K562 (cell line): ENCODE results near the gene PTPN7. TPM values are rescaled to one million over a fixed set of nuclear protein-coding genes. Genes with fewer than 3 reads are reported as not detected.
A peak's percentile ranks its signal among the peaks of the same experiment; 100 is the strongest.

ENCODE experiments used
- ARID2 ChIP-seq: fragments of 450-650 bp; IDR thresholded peaks from 2 replicates; pipeline ENCODE4 v1.6.1; 2017; ENCODE audit warnings: antibody characterized with exemption, mild to moderate bottlenecking
- ARID3B ChIP-seq: fragments of 250-450 bp; sonication (Bioruptor Pico); IDR thresholded peaks from 2 replicates; pipeline ENCODE4 v1.4.0; 2020; ENCODE audit warnings: borderline replicate concordance
- BACH1 ChIP-seq: fragments of 200-800 bp; sonication (Bioruptor generic); IDR thresholded peaks from 2 replicates; pipeline ENCODE4 v1.6.1; 2016; ENCODE audit warnings: missing genetic modification characterization, missing compliant biosample characterization
- CC2D1A ChIP-seq: fragments of 450-650 bp; IDR thresholded peaks from 2 replicates; pipeline ENCODE4 v1.6.1; 2017; ENCODE audit warnings: mild to moderate bottlenecking
- CREB3L1 ChIP-seq: fragments of 450-650 bp; IDR thresholded peaks from 2 replicates; pipeline ENCODE4 v1.6.1; 2014; ENCODE audit warnings: low read depth, mild to moderate bottlenecking, moderate library complexity, borderline replicate concordance
- HMG20A ChIP-seq: fragments of 450-650 bp; formaldehyde crosslinking; conservative IDR thresholded peaks from 2 replicates; pipeline ENCODE4 v1.4.0; 2020; ENCODE audit warnings: mild to moderate bottlenecking, mixed read lengths
- HNRNPUL1 ChIP-seq: fragments of 200-400 bp; formaldehyde crosslinking; IDR thresholded peaks from 2 replicates; pipeline ENCODE4 v1.6.1; 2017; ENCODE audit warnings: low read length
- IFI16 ChIP-seq: fragments of 250-450 bp; sonication (Bioruptor Pico); IDR thresholded peaks from 2 replicates; pipeline ENCODE4 v2.1.2; 2022; ENCODE audit warnings: mild to moderate bottlenecking, inconsistent platforms
- MYC ChIP-seq, 2 experiments: fragments of 250-450 bp in 1 of 2; sonication (Bioruptor Pico) in 1 of 2; IDR thresholded peaks; 2 replicates each; pipeline versions ENCODE4 v1.5.1 to v1.6.1; 2012 to 2021; ENCODE audit warnings: low read depth in 2 of 2, borderline replicate concordance in 1 of 2, improper control_type of control experiment in 1 of 2, low read length in 1 of 2, mild to moderate bottlenecking in 1 of 2, moderate library complexity in 1 of 2
- NKRF ChIP-seq: fragments of 450-650 bp; IDR thresholded peaks from 2 replicates; pipeline ENCODE4 v1.6.1; 2016; ENCODE audit warnings: borderline replicate concordance
- SOX6 ChIP-seq: fragments of 450-650 bp; IDR thresholded peaks from 2 replicates; pipeline ENCODE4 v1.6.1; 2014; ENCODE audit warnings: mild to moderate bottlenecking
- STAG1 ChIP-seq: sonication (generic); formaldehyde crosslinking; IDR thresholded peaks from 2 replicates; pipeline ENCODE4 v1.5.0; 2020; ENCODE audit warnings: missing genetic modification reagents, borderline replicate concordance
- TAL1 ChIP-seq: fragments of 450-650 bp; IDR thresholded peaks from 2 replicates; pipeline ENCODE4 v1.6.1; 2016; ENCODE audit warnings: mild to moderate bottlenecking
- TBP ChIP-seq: optimal IDR thresholded peaks from 2 replicates; pipeline ENCODE3; 2011; ENCODE audit warnings: low read depth, low read length, improper control_type of control experiment
- ZKSCAN3 ChIP-seq: fragments of 250-450 bp; sonication (Bioruptor Pico); IDR thresholded peaks from 2 replicates; pipeline ENCODE4 v1.4.0; 2020
- ZNF133 ChIP-seq: fragments of 250-450 bp; sonication (Bioruptor Pico); IDR thresholded peaks from 2 replicates; pipeline ENCODE4 v1.4.0; 2020; ENCODE audit warnings: mild to moderate bottlenecking
- ZNF232 ChIP-seq: sonication (generic); formaldehyde crosslinking; IDR thresholded peaks from 2 replicates; pipeline ENCODE4 v1.8.0; 2022; ENCODE audit warnings: mild to moderate bottlenecking, missing genetic modification reagents
- ZNF324 ChIP-seq: fragments of 250-450 bp; sonication (Bioruptor Pico); IDR thresholded peaks from 2 replicates; pipeline ENCODE4 v1.4.0; 2020; ENCODE audit warnings: mild to moderate bottlenecking
- ZNF347 ChIP-seq: fragments of 450-650 bp; formaldehyde crosslinking; IDR thresholded peaks from 2 replicates; pipeline ENCODE4 v1.4.0; 2020; ENCODE audit warnings: low read depth, mild to moderate bottlenecking, moderate library complexity
- ZNF431 ChIP-seq: sonication (generic); formaldehyde crosslinking; IDR thresholded peaks from 2 replicates; pipeline ENCODE4 v1.8.0; 2022; ENCODE audit warnings: mild to moderate bottlenecking, missing genetic modification reagents
- ZNF512 ChIP-seq: IDR thresholded peaks from 2 replicates; pipeline ENCODE4 v1.6.1; 2016; ENCODE audit warnings: missing genetic modification characterization, missing compliant biosample characterization
- polyA plus RNA-seq, 8 experiments: library from polyadenylated mRNA; depleted of rRNA in 4 of 8; stranded (reverse) in 5 of 8; unstranded in 3 of 8; fragments of >200 nt; fragmentation: Nextera tagmentation in 2 of 8; fragmentation: Illumina TruSeq in 1 of 8; extraction: Ambion mirVana in 2 of 8; extraction: Trizol in 1 of 8; gene quantifications; 2 replicates each; pipeline versions ENCODE4 v1.2.1 to v1.2.3, GENCODE V29; 2011 to 2014; ENCODE audit warnings: inconsistent platforms in 1 of 8, missing spikeins in 1 of 8
- total RNA-seq, 7 experiments: library from RNA; depleted of rRNA in 6 of 7; stranded (reverse); fragments of >200 nt in 6 of 7; fragmentation: Illumina TruSeq in 2 of 7; extraction: Trizol in 2 of 7; gene quantifications; 2 replicates each; pipeline versions ENCODE4 v1.2.1 to v1.2.3, GENCODE V29; 2011 to 2021; ENCODE audit warnings: low replicate concordance in 1 of 7

The PTPN7 gene
- total and polyA plus RNA-seq, 9 of the 15 experiments (the other 6 are each of a cell fraction or from before 2014, with no cell fraction given), result 18.7 to 144 (median 120) TPM

- TF ChIP-seq CREB3L1 (no peak), TBP (peak; percentile 69), MYC (IDR thresholded peaks at IDR 0.05; ENCODE audit: low read depth, low read length) (peak; percentile 41; the same call in 1 of the 2 replicates), MYC (CRISPR knock-in tag; IDR thresholded peaks at IDR 0.05; ENCODE audit: borderline replicate concordance, low read depth) (no peak; the same call in 1 of the 2 replicates), HNRNPUL1 (no peak), ZKSCAN3 (CRISPR knock-in tag) (no peak), ZNF431 (CRISPR knock-in tag) (no peak), ZNF347 (no peak), TAL1 (peak; percentile 38; the same call in 1 of the 2 replicates), NKRF (no peak; the same call in 1 of the 2 replicates), ZNF232 (CRISPR knock-in tag) (no peak), BACH1 (tag) (no peak), ZNF512 (no peak), STAG1 (CRISPR knock-in tag) (no peak), ZNF324 (CRISPR knock-in tag) (no peak), SOX6 (0 out of 2 replicates have a peak, but pooled peaks have one; percentile 49), HMG20A (no peak), ARID2 (no peak), IFI16 (CRISPR knock-in tag) (no peak), ARID3B (no peak), ZNF133 (CRISPR knock-in tag) (no peak), CC2D1A (no peak)
Observed at GRCh38 chr1:202164271-202165037, 4.1 kb upstream of the PTPN7 start (continued).
